ENCODE data around the gene ROM1.

Gene ROM1

GRCh38 chr11:62575156-62575555 lies 37.9 kb upstream of the ROM1 start:
- peak in 1 of 2 experiments; percentile 46 for DNase-seq (ENCODE audit: low read depth in 1 of 2, low spot score in 1 of 2)
- TF ChIP-seq SPI1 (IDR thresholded peaks at IDR 0.05; ENCODE audit: borderline replicate concordance, low read depth) (no peak), GABPA (IDR thresholded peaks at IDR 0.05; ENCODE audit: low read depth) (no peak), POLR2AphosphoS5 (IDR thresholded peaks at IDR 0.05; ENCODE audit: low read depth) (no peak; the same call in 1 of the 2 replicates)
- TF ChIP-seq, protein P1, sequence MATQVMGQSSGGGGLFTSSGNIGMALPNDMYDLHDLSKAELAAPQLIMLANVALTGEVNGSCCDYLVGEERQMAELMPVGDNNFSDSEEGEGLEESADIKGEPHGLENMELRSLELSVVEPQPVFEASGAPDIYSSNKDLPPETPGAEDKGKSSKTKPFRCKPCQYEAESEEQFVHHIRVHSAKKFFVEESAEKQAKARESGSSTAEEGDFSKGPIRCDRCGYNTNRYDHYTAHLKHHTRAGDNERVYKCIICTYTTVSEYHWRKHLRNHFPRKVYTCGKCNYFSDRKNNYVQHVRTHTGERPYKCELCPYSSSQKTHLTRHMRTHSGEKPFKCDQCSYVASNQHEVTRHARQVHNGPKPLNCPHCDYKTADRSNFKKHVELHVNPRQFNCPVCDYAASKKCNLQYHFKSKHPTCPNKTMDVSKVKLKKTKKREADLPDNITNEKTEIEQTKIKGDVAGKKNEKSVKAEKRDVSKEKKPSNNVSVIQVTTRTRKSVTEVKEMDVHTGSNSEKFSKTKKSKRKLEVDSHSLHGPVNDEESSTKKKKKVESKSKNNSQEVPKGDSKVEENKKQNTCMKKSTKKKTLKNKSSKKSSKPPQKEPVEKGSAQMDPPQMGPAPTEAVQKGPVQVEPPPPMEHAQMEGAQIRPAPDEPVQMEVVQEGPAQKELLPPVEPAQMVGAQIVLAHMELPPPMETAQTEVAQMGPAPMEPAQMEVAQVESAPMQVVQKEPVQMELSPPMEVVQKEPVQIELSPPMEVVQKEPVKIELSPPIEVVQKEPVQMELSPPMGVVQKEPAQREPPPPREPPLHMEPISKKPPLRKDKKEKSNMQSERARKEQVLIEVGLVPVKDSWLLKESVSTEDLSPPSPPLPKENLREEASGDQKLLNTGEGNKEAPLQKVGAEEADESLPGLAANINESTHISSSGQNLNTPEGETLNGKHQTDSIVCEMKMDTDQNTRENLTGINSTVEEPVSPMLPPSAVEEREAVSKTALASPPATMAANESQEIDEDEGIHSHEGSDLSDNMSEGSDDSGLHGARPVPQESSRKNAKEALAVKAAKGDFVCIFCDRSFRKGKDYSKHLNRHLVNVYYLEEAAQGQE (IDR thresholded peaks at IDR 0.05; ENCODE audit: insufficient replicate concordance, low read depth) = no peak
- TF ChIP-seq, protein P2, sequence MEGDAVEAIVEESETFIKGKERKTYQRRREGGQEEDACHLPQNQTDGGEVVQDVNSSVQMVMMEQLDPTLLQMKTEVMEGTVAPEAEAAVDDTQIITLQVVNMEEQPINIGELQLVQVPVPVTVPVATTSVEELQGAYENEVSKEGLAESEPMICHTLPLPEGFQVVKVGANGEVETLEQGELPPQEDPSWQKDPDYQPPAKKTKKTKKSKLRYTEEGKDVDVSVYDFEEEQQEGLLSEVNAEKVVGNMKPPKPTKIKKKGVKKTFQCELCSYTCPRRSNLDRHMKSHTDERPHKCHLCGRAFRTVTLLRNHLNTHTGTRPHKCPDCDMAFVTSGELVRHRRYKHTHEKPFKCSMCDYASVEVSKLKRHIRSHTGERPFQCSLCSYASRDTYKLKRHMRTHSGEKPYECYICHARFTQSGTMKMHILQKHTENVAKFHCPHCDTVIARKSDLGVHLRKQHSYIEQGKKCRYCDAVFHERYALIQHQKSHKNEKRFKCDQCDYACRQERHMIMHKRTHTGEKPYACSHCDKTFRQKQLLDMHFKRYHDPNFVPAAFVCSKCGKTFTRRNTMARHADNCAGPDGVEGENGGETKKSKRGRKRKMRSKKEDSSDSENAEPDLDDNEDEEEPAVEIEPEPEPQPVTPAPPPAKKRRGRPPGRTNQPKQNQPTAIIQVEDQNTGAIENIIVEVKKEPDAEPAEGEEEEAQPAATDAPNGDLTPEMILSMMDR (IDR thresholded peaks at IDR 0.05; ENCODE audit: insufficient read depth, low read length) = no peak
- peak overlapping the region; percentile 85 for H3K27ac ChIP-seq (replicated peaks)
- H3K27me3 ChIP-seq (ENCODE audit: insufficient read depth, poor library complexity, severe bottlenecking) = no peaks in the 10 kb centered on the region
- H3K4me3 ChIP-seq (replicated peaks; ENCODE audit: insufficient read depth, low read length) = peak overlapping the region; percentile 56

DNA sequence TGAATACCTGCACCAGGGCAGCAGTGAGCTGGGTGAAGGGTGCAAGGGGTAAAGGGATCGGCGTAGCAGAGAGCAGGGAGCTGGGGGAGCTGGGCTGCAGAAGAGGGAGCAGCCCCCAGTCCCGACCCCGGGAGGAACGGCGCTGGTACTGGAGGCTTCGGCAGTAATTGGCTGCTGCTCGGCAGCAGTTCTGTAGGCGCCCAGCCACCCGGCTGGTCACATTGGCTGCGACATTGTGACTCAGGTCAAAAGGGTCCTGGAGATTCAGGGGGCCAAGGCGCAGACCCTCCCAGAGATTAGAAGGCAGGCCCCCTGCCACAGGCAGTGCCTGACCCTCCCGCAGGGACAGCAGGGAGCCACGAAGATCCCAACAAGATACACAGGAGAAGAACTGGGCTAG lies 37.2 kb upstream of the ROM1 start:
- Histone ChIP-seq H3K27ac (replicated peaks) (no peak overlapping the region), H3K27me3 (ENCODE audit: insufficient read depth, poor library complexity, severe bottlenecking) (no peaks in the 10 kb centered on the region), H3K4me3 (replicated peaks; ENCODE audit: insufficient read depth, low read length) (no peak overlapping the region)
- no peak for DNase-seq (ENCODE audit: low read depth in 1 of 2, low spot score in 1 of 2)
- no peak for TF ChIP-seq SPI1 (IDR thresholded peaks at IDR 0.05; ENCODE audit: borderline replicate concordance, low read depth)
- no peak for TF ChIP-seq POLR2AphosphoS5 (IDR thresholded peaks at IDR 0.05; ENCODE audit: low read depth)
- TF ChIP-seq, protein P2 (IDR thresholded peaks at IDR 0.05; ENCODE audit: insufficient read depth, low read length) = no peak
- TF ChIP-seq GABPA (IDR thresholded peaks at IDR 0.05; ENCODE audit: low read depth) = no peak
- TF ChIP-seq, protein P1 (IDR thresholded peaks at IDR 0.05; ENCODE audit: insufficient replicate concordance, low read depth) = no peak

GRCh38 chr11:62577046-62577714 lies 35.9 kb upstream of the ROM1 start:
- no peak overlapping the region for H3K27ac ChIP-seq (replicated peaks)
- DNase-seq (ENCODE audit: low read depth in 1 of 2, low spot score in 1 of 2) = no peak
- H3K27me3 ChIP-seq (ENCODE audit: insufficient read depth, poor library complexity, severe bottlenecking) = no peaks in the 10 kb centered on the region
- TF ChIP-seq POLR2AphosphoS5 (IDR thresholded peaks at IDR 0.05; ENCODE audit: low read depth) = no peak
- TF ChIP-seq, protein P2 (IDR thresholded peaks at IDR 0.05; ENCODE audit: insufficient read depth, low read length) = no peak
- TF ChIP-seq, protein P1 (IDR thresholded peaks at IDR 0.05; ENCODE audit: insufficient replicate concordance, low read depth) = no peak
- no peak for TF ChIP-seq SPI1 (IDR thresholded peaks at IDR 0.05; ENCODE audit: borderline replicate concordance, low read depth)
- TF ChIP-seq GABPA (IDR thresholded peaks at IDR 0.05; ENCODE audit: low read depth) = no peak
- no peak overlapping the region for H3K4me3 ChIP-seq (replicated peaks; ENCODE audit: insufficient read depth, low read length)

All from HL-60 (cell line).